ENCODE data around the gene LIPK. TPM values are rescaled to one million over a fixed set of nuclear protein-coding genes. Genes with fewer than 3 reads are reported as not detected.

The LIPK gene
- polyA plus RNA-seq, 1 donor (not counting 4 experiments of a cell fraction or from before 2014, with no cell fraction given): 0.56 TPM

GRCh38 chr10:88783724-88784123, 77.7 kb downstream of the LIPK start:
- Histone ChIP-seq H3K4me3 (ENCODE audit: control insufficient read depth in 2 of 3, extremely low read depth in 1 of 3, insufficient read depth in 2 of 3, low read depth in 1 of 3, low read length in 3 of 3) (no peak overlapping the region), H3K27me3 (ENCODE audit: control insufficient read depth, extremely low read depth, insufficient read depth, low read length) (no peaks in the 10 kb centered on the region), H3K9me3 (ENCODE audit: control insufficient read depth, low read depth, low read length) (no peaks in the 10 kb centered on the region), H3K36me3 (ENCODE audit: control insufficient read depth in 2 of 2, extremely low read depth in 1 of 2, insufficient read depth in 2 of 2, low read length in 2 of 2) (no peaks in the 10 kb centered on the region), H3K79me2 (ENCODE audit: control insufficient read depth, insufficient read depth, low read length) (no peaks in the 10 kb centered on the region), H3K9me1 (ENCODE audit: control insufficient read depth, extremely low read depth, insufficient read depth, low read length) (no peaks in the 10 kb centered on the region), H2AFZ (ENCODE audit: control insufficient read depth, low read length) (no peak overlapping the region), H3K4me1 (ENCODE audit: control insufficient read depth, extremely low read depth, insufficient read depth, low read length) (no peaks in the 10 kb centered on the region), H3K9ac (ENCODE audit: control insufficient read depth, extremely low read depth, insufficient read depth, low read length) (no peak overlapping the region), H3K27ac (ENCODE audit: control insufficient read depth, insufficient read depth, low read length) (no peak overlapping the region), H3K4me2 (ENCODE audit: control insufficient read depth, extremely low read depth, insufficient read depth, low read depth, low read length) (no peak overlapping the region), H4K20me1 (ENCODE audit: control insufficient read depth, extremely low read depth, insufficient read depth, low read length) (no peaks in the 10 kb centered on the region)
- no peak for FAIRE-seq
- dilution Hi-C loops (cut with MboI; ENCODE audit: extremely low pct_ligation_motif_present, low sequenced_read_pairs): no loop called here
- TF ChIP-seq EZH2 (IDR thresholded peaks at IDR 0.05; ENCODE audit: low read length) (no peak), CTCF (optimal IDR thresholded peaks at IDR 0.05 in 1 of 3, IDR thresholded peaks at IDR 0.05 in 1 of 3, conservative IDR thresholded peaks at IDR 0.05 in 1 of 3; ENCODE audit: extremely low read depth in 1 of 3, insufficient read depth in 2 of 3, low read length in 3 of 3) (no peak)
- no peak for DNase-seq (ENCODE audit: low read depth, low spot score)

GRCh38 chr10:88786032-88786770, 80.2 kb downstream of the LIPK start:
- Histone ChIP-seq H3K79me2 (ENCODE audit: control insufficient read depth, insufficient read depth, low read length) (no peaks in the 10 kb centered on the region), H3K9ac (ENCODE audit: control insufficient read depth, extremely low read depth, insufficient read depth, low read length) (no peak overlapping the region), H3K36me3 (ENCODE audit: control insufficient read depth in 2 of 2, extremely low read depth in 1 of 2, insufficient read depth in 2 of 2, low read length in 2 of 2) (no peaks in the 10 kb centered on the region), H3K4me1 (ENCODE audit: control insufficient read depth, extremely low read depth, insufficient read depth, low read length) (no peaks in the 10 kb centered on the region), H3K27me3 (ENCODE audit: control insufficient read depth, extremely low read depth, insufficient read depth, low read length) (no peaks in the 10 kb centered on the region), H3K9me1 (ENCODE audit: control insufficient read depth, extremely low read depth, insufficient read depth, low read length) (no peaks in the 10 kb centered on the region), H3K9me3 (ENCODE audit: control insufficient read depth, low read depth, low read length) (no peaks in the 10 kb centered on the region), H2AFZ (ENCODE audit: control insufficient read depth, low read length) (no peak overlapping the region), H3K27ac (ENCODE audit: control insufficient read depth, insufficient read depth, low read length) (no peak overlapping the region), H4K20me1 (ENCODE audit: control insufficient read depth, extremely low read depth, insufficient read depth, low read length) (no peaks in the 10 kb centered on the region), H3K4me2 (ENCODE audit: control insufficient read depth, extremely low read depth, insufficient read depth, low read depth, low read length) (no peak overlapping the region), H3K4me3 (ENCODE audit: control insufficient read depth in 2 of 3, extremely low read depth in 1 of 3, insufficient read depth in 2 of 3, low read depth in 1 of 3, low read length in 3 of 3) (no peak overlapping the region)
- DNase-seq (ENCODE audit: low read depth, low spot score) (no peak), FAIRE-seq (no peak)
- TF ChIP-seq CTCF (optimal IDR thresholded peaks at IDR 0.05 in 1 of 3, IDR thresholded peaks at IDR 0.05 in 1 of 3, conservative IDR thresholded peaks at IDR 0.05 in 1 of 3; ENCODE audit: extremely low read depth in 1 of 3, insufficient read depth in 2 of 3, low read length in 3 of 3): no peak
- TF ChIP-seq EZH2 (IDR thresholded peaks at IDR 0.05; ENCODE audit: low read length): no peak
- dilution Hi-C loops (cut with MboI; ENCODE audit: extremely low pct_ligation_motif_present, low sequenced_read_pairs): no loop called here
